HL-60 (cell line): Measurements from ENCODE around the gene ANKRD55.

Experiments used
- CTCF ChIP-seq: IDR thresholded peaks from one replicate; pipeline ENCODE4 v1.5.1; 2011; ENCODE audit warnings: low read length, control low read depth, inconsistent platforms; ENCODE audit not compliant: insufficient read depth
- POLR2AphosphoS5 ChIP-seq: IDR thresholded peaks from 2 replicates; pipeline ENCODE4 v1.6.1; 2012; ENCODE audit warnings: low read depth

- TF ChIP-seq POLR2AphosphoS5, result no peak
- TF ChIP-seq CTCF, result no peak
These were observed 73.6 kb downstream of the ANKRD55 start for GRCh38 chr5:56159521-56159947.
